HEK293T (cell line): Measurements from ENCODE around the gene CARMIL3.

ENCODE experiments used
- ARNT ChIP-seq: fragments of 450-650 bp; IDR thresholded peaks from 2 replicates; pipeline ENCODE4 v1.6.1; 2017; ENCODE audit warnings: mild to moderate bottlenecking
- FOXM1 ChIP-seq: fragments of 450-650 bp; IDR thresholded peaks from 2 replicates; pipeline ENCODE4 v1.6.1; 2017; ENCODE audit warnings: mild to moderate bottlenecking, borderline replicate concordance
- NFRKB ChIP-seq: fragments of 450-650 bp; IDR thresholded peaks from 2 replicates; pipeline ENCODE4 v1.6.1; 2016; ENCODE audit warnings: mild to moderate bottlenecking, moderate library complexity
- PKNOX1 ChIP-seq: fragments of 450-650 bp; IDR thresholded peaks from 2 replicates; pipeline ENCODE4 v1.6.1; 2016
- TARDBP ChIP-seq: fragments of 450-650 bp; IDR thresholded peaks from 2 replicates; pipeline ENCODE4 v1.6.1; 2016
- ZNF384 ChIP-seq: fragments of 450-650 bp; IDR thresholded peaks from 2 replicates; pipeline ENCODE4 v1.6.1; 2016

- TF ChIP-seq ARNT (no peak), NFRKB (no peak), FOXM1 (no peak), TARDBP (no peak), PKNOX1 (no peak), ZNF384 (no peak)
Measured at GRCh38 chr14:24092110-24092504, 40.3 kb downstream of the CARMIL3 start.
